ENCODE measurements around the gene TMEM266.
"Not testable (repeated sequence)": the region's sequence is repeated elsewhere in the genome, so short reads cannot be mapped to it uniquely, and the experiment has no call there.

The TMEM266 gene, protein sequence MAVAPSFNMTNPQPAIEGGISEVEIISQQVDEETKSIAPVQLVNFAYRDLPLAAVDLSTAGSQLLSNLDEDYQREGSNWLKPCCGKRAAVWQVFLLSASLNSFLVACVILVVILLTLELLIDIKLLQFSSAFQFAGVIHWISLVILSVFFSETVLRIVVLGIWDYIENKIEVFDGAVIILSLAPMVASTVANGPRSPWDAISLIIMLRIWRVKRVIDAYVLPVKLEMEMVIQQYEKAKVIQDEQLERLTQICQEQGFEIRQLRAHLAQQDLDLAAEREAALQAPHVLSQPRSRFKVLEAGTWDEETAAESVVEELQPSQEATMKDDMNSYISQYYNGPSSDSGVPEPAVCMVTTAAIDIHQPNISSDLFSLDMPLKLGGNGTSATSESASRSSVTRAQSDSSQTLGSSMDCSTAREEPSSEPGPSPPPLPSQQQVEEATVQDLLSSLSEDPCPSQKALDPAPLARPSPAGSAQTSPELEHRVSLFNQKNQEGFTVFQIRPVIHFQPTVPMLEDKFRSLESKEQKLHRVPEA

DNA sequence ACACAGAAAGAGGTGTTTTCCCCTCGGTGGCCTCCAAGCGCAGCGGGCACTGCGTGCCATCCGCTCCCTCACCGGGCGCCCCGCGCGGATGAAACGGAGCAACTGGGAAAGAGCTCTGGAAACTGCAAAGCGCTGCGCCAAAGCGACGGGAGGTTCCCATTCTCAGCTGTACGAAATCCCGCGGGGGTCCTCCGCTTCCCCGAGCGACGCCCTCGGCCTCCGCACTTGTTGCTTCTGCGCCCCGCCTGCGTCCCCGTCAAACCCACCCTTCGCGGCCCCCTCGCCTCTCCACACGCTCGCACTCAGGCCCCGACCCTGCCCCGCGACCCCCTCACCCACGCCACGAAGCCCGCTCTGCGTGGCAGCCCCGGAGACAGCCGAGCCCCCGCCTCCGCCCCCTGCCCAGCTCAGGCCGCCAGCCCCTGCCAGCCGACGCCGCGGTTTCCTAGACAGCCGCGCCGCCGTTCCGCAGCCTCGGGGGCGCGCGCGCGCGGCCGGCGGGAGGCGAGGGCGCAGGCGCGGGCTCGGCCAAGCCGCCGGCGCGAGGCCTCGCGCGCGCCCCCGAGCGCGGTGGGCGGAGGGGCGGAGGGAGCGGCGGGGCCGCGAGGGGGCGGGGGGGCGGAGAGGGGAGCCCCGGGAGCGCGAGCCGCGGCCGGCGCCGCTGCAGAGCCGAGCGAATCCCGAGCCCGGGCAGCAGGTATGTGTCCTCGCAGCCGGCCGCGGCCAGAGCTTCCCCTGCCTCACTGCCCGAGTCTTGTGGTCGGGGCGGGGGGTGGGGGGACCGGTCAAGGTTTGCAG is at the start of gene TMEM266:
Gene TMEM266 (plus strand): TSS at position 666 of the 798 bp plus-strand sequence. CDS start 74,279 bp downstream, outside the sequence.
- FAIRE-seq = no peak

DNA sequence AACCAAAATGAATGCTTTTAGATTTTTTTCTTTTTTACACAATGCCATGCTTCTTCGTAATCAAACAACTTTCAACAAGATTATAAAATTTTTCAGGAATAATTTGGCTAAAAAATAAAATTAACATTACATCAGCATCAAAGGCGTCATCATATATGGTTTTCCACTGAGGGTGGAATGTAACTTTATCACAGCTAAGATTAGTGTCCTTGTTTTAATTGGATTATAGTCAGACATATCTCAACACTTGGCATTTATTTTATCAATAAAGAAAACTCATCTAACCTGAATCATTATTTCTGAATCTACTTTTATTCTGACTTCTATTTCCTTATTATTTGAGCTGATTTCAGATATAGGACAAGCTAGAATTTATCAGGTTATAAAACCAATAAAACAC is 49.2 kb upstream of the TMEM266 start:
- no peak for FAIRE-seq

- peak; percentile 80 for FAIRE-seq
Measured at GRCh38 chr15:76011627-76012551, 47.9 kb upstream of the TMEM266 start, which contains the start of gene NRG4. NRG4 (minus strand) TSS chr15:76012424; CDS start chr15:76011230, 1,194 bp downstream.

DNA sequence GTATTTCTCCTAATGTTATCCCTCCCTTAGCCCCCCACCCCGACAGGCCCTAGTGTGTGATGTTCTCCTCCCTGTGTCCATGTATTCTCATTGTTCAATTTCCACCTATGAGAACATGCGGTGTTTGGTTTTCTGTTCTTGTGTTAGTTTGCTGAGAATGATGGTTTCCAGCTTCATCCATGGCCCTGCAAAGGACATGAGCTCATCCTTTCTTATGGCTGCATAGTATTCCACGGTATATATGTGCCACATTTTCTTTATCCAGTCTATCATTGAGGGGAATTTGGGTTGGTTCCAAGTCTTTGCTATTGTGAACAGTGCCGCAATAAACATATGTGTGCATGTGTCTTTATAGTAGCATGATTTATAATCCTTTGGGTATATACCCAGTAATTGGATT is 46.3 kb upstream of the TMEM266 start:
- FAIRE-seq = not testable (repeated sequence)

- FAIRE-seq = no peak
Measured at GRCh38 chr15:76024021-76024768, 35.6 kb upstream of the TMEM266 start.

DNA sequence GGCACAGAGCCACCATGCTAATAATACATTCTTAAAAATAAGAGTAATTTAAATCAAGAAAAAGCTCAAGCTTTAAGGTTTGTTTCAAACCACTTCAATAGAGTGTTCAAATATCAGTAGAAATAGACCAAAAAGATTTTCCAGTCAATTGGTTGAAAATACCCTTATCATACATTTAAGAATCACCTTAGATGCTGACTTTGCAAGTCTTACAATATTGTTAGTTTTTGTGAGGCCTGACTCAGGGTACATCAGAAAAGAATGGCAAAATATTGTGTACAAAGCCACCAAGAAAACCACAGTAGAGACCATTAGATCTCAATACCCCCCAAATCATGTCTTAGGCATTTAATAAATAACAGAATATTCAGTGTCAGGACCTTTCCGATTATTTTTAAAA is 27.7 kb upstream of the TMEM266 start:
- FAIRE-seq = no peak

- no peak for FAIRE-seq
Measured at GRCh38 chr15:76033438-76033837, 26.3 kb upstream of the TMEM266 start.

DNA sequence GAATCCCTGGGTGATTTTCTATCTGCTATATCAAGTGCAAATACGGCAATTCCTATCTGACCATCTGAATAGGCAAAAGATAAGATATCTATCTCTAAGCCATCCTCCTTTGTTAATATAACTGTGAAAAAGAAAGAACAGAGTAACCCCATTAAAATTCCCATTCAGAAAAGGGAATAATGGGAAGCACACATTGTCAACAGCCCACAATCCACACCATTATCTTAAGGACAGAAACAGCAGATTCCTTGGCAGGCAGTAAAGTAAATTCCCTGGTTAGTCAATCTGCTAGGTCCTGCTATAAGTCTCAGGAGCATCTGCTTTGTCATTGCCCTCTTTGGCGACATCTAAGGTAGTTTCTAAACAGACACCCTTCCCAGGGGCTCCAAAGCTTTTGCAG is 25.7 kb upstream of the TMEM266 start:
- no peak for FAIRE-seq

DNA sequence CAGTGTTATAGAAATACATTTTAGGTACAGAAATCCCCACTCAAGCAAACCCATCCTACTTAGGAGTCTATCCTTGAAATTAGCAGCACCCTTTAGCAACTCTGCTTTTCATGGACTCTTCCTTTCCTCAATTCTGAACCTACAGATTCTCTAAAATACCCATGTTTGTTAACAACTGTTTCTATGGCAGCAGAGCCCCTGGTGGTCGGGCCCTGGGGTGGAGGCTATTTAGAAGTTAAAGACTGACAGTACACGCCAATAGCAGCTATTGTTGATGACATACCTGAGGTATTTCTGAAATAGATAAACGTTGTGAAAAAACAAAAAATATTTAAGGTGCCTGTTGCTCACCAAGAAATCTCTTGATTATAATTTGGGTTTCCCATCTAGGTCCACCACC is 24.2 kb upstream of the TMEM266 start:
- FAIRE-seq = no peak

DNA sequence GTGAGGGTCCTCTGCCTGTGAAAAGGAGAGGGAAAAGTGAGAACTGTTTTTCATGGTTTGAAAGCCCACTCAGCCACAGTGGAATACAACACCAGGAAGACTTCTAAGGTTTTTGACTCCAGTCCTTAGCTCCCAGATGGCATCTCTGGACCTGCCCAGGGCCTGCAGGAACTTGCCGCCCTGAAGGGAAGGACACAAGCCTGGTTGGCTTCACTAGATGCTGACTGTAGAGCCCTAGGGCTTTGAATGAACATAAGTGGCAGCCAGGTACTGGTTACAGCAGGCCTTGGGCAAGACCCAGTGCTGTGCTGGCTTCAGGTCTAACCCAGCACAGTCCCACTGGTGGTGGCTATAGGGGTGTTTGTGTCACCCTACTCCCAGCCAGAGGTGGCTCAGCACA is 21.3 kb upstream of the TMEM266 start:
- no peak for FAIRE-seq

GRCh38 chr15:76054201-76054600 is 5.6 kb upstream of the TMEM266 start:
- not testable (repeated sequence) for FAIRE-seq

GRCh38 chr15:76056931-76057330 is 2.9 kb upstream of the TMEM266 start:
- FAIRE-seq = no peak

- FAIRE-seq = peak; percentile 92
Measured at GRCh38 chr15:76057332-76058000, 2.3 kb upstream of the TMEM266 start.

GRCh38 chr15:76058714-76059319 is 968 bp upstream of the TMEM266 start:
- no peak for FAIRE-seq

DNA sequence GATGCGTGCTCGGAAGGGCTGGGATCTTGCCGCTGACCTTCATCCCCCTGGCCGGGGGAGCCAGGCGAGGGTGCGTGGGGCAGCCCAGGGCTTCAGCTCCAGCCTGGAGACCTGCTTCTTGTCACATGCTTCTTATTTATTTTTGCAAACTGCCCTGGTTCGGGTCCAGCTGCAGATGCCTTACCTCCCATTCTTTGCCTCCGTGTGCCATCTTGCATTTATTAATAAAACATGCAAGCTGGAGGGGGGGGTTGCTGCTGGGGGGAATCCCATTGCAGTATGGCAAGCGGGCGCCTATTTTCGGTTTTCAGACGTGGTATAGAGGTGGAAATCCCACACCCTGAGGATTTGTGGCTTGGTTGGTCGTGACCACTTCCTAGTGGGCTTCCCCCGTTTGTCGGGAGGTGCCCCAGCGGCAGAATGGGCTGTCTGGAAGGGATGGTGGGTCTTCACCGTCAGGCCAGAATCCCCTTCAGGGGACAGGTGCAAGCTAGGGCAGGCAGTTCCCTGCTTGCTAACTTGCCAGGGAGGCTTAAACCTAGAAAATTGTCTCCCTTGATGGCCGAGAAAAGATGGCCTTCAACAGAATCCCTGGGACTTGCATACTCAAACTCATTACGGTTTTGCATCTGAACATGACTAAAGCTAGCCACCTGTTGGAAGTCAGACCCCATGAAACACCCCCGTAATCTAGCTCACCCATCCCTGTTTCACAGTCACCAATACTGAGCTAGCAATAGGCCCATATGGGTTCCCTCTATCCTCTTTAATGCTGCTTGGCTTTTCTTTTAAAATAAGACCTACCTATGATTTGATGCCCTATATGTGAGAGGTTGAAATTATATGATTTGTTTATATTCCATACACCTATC is 569 bp downstream of the TMEM266 start:
- no peak for FAIRE-seq

DNA sequence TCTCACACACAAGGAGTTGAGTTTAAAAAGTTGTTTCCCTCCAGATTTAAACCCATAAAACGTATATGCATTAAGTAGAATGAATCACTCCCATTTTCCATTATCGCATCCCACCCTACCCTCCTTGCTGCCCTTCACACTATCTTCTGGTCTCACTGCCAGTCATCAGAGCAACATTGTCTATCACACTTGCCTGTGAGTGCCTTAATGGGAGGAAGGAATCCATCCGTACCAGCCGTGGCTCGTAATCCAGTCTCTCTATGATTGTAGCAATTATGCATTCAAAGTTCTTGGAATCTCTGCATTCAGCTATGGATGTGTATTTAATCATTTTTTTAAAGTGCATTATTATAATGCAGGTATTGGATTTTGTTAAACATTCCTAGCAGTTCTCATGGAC is 1.9 kb downstream of the TMEM266 start:
- FAIRE-seq = no peak

GRCh38 chr15:76062286-76062685 is 2.5 kb downstream of the TMEM266 start:
- FAIRE-seq = no peak

DNA sequence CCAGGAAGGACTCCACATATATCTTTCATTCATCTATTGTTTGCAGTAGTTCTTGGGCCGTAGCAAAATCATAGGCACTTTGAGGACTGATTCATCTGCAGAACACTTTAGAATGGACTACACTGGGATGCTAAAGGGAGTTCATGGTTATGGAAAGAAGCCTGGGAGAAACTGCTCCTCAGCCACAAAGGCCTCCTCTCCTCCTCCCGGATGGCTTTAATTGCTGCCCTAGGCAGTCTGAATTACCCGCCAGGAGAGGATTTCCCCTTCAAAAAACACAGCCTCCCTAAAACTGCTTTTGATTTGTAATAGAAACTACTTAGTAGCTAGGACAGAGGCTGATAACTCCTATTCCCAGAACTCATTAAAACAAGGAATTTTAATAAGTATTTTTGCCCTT is 4.6 kb downstream of the TMEM266 start:
- no peak for FAIRE-seq

DNA sequence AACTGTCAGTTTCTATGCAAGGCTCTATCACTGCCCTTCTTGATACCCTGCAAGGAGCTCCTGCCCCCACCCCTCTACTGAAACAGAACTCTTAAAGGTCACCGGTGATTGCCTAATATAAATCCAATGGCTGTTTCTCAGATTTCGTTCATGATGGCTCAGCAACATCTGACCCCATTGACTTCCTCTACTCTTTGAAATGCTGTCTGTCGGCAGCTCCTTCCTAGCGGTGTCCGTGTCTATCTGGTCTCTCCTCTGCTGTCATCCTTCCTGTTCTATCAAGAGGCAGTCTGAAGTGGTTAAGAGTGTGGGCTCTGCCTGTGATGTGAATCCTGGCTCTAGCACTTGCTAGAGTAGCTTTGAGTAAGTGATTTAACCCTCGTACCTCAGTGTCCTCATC is 5.5 kb downstream of the TMEM266 start:
- FAIRE-seq = no peak

- FAIRE-seq = no peak
Measured at GRCh38 chr15:76065793-76066192, 6.0 kb downstream of the TMEM266 start.
